HG03280 (cell line): ENCODE data around the gene NOX5.

Experiments
- ATAC-seq: cut with Tn5 transposase; IDR thresholded peaks from one replicate; pipeline ENCODE4 v1.9.1; 2021; ENCODE audit warnings: mild to moderate bottlenecking, moderate library complexity; ENCODE audit not compliant: unreplicated experiment

The NOX5 gene

GRCh38 chr15:69016021-69016595 is 1.6 kb downstream of the NOX5 start:
- no peak for ATAC-seq

- no peak for ATAC-seq
These were observed 3.5 kb downstream of the NOX5 start for GRCh38 chr15:69017978-69018377.

GRCh38 chr15:69018951-69019350 is 4.5 kb downstream of the NOX5 start:
- no peak for ATAC-seq

- ATAC-seq, result no peak
These were observed 7.4 kb downstream of the NOX5 start for GRCh38 chr15:69021895-69022294.

- no peak for ATAC-seq
These were observed 10.8 kb downstream of the NOX5 start for GRCh38 chr15:69025320-69025719.

- ATAC-seq, result no peak
These were observed 11.9 kb downstream of the NOX5 start for GRCh38 chr15:69026355-69026754.

GRCh38 chr15:69027976-69028518 is 13.6 kb downstream of the NOX5 start:
- no peak for ATAC-seq

- ATAC-seq, result no peak
These were observed 16.8 kb downstream of the NOX5 start for GRCh38 chr15:69031013-69032001.

- ATAC-seq, result no peak
These were observed 17.5 kb downstream of the NOX5 start for GRCh38 chr15:69032031-69032430.

GRCh38 chr15:69032703-69033373 is 18.3 kb downstream of the NOX5 start:
- no peak for ATAC-seq

GRCh38 chr15:69034352-69034751 is 19.9 kb downstream of the NOX5 start:
- no peak for ATAC-seq

- no peak for ATAC-seq
These were observed 20.9 kb downstream of the NOX5 start for GRCh38 chr15:69035205-69035917.

- ATAC-seq, result no peak
These were observed 21.4 kb downstream of the NOX5 start for GRCh38 chr15:69035918-69036258.

- ATAC-seq, result no peak
These were observed 22.3 kb downstream of the NOX5 start for GRCh38 chr15:69036826-69037225.

GRCh38 chr15:69037482-69037881 is 23.0 kb downstream of the NOX5 start:
- ATAC-seq, result no peak

- ATAC-seq, result no peak
These were observed 23.5 kb downstream of the NOX5 start for GRCh38 chr15:69037977-69038376.

GRCh38 chr15:69038508-69038907 is 24.0 kb downstream of the NOX5 start:
- no peak for ATAC-seq

GRCh38 chr15:69039516-69040225 is 25.2 kb downstream of the NOX5 start:
- ATAC-seq, result no peak

GRCh38 chr15:69042531-69042930 is 28.0 kb downstream of the NOX5 start:
- ATAC-seq, result no peak

GRCh38 chr15:69045802-69046201 is 31.3 kb downstream of the NOX5 start:
- ATAC-seq, result no peak
